B cell (primary cell): ENCODE measurements around the gene INSIG2. TPM values are rescaled to one million over a fixed set of nuclear protein-coding genes. Genes with fewer than 3 reads are reported as not detected.

Experiments
- ATAC-seq: fragments of 200-7000 bp; cut with Tn5 transposase; one replicate; pipeline ENCODE4 v1.10.0; 2021; ENCODE audit warnings: low read depth, mild to moderate bottlenecking, moderate number of reproducible peaks, moderate library complexity
- CTCF ChIA-PET: fragments of 350-600 bp; sonication (Branson Sonifier 250); formaldehyde crosslinking; loops from one replicate; lab custom pipeline; 2021; ENCODE audit warnings: antibody characterized with exemption, inconsistent platforms; lab: Charles Lee
- POLR2A ChIA-PET: fragments of 350-600 bp; sonication (Branson Sonifier 250); formaldehyde crosslinking; loops from one replicate; lab custom pipeline; 2021; ENCODE audit warnings: antibody characterized with exemption; lab: Charles Lee
- DNase-seq: peaks from one replicate; pipeline ENCODE4 v3.0.0; 2013
- H2AFZ ChIP-seq: 2 replicates; pipeline ENCODE4 v1.6.1; 2012; ENCODE audit warnings: mild to moderate bottlenecking, low read depth, low read length; ENCODE audit not compliant: insufficient read depth, poor library complexity, severe bottlenecking
- H3K27ac ChIP-seq, 2 donors: 1 replicate in 1 of 2; 2 replicates in 1 of 2; pipeline ENCODE4 v1.5.1; 2012 to 2013; ENCODE audit warnings: low read length in 2 of 2, mild to moderate bottlenecking in 2 of 2, moderate library complexity in 1 of 2
- H3K27me3 ChIP-seq, 4 experiments: fragments of 200-600 bp in 1 of 4; sonication (generic) in 1 of 4; replicated peaks in 1 of 4; 1 replicate in 2 of 4; 2 replicates in 2 of 4; pipeline versions ENCODE4 v1.6.1 to v1.7.0; 2013 to 2016; ENCODE audit warnings: low read length in 3 of 4, mild to moderate bottlenecking in 2 of 4, mixed read lengths in 1 of 4, moderate library complexity in 1 of 4; ENCODE audit not compliant: insufficient read depth in 4 of 4, control insufficient read depth in 3 of 4; ENCODE audit errors: control extremely low read depth in 1 of 4
- H3K36me3 ChIP-seq, 2 experiments: replicated peaks in 1 of 2; 1 replicate in 1 of 2; 2 replicates in 1 of 2; pipeline versions ENCODE4 v1.6.1 to v1.7.1; 2013; ENCODE audit warnings: low read length in 1 of 2; ENCODE audit not compliant: insufficient read depth in 2 of 2, control insufficient read depth in 1 of 2; ENCODE audit errors: control extremely low read depth in 1 of 2, extremely low read depth in 1 of 2
- H3K4me1 ChIP-seq, 2 donors: fragments of 200-600 bp in 1 of 2; sonication (generic) in 1 of 2; 1 replicate in 1 of 2; 2 replicates in 1 of 2; pipeline versions ENCODE4 v1.5.1 to v1.6.1; 2013 to 2017; ENCODE audit warnings: low read length in 2 of 2; ENCODE audit not compliant: control insufficient read depth in 2 of 2, insufficient read depth in 2 of 2
- H3K4me2 ChIP-seq: replicated peaks from 2 replicates; pipeline ENCODE3; 2012; ENCODE audit warnings: mild to moderate bottlenecking, low read depth, low read length; ENCODE audit not compliant: poor library complexity, severe bottlenecking
- H3K4me3 ChIP-seq, 5 experiments: fragments of 200-600 bp in 1 of 5; sonication (generic) in 1 of 5; 1 replicate in 3 of 5; 2 replicates in 2 of 5; pipeline versions ENCODE4 v1.5.1 to v1.7.0; 2011 to 2016; ENCODE audit warnings: low read length in 4 of 5, mild to moderate bottlenecking in 4 of 5, low read depth in 2 of 5, control low read depth in 1 of 5, moderate library complexity in 1 of 5; ENCODE audit not compliant: insufficient read depth in 1 of 5; ENCODE audit errors: control extremely low read depth in 1 of 5, extremely low read depth in 1 of 5
- H3K79me2 ChIP-seq: fragments of 200-600 bp; sonication (generic); one replicate; pipeline ENCODE4 v1.6.0; 2016; ENCODE audit warnings: low read length; ENCODE audit not compliant: control insufficient read depth, insufficient read depth
- H3K9ac ChIP-seq: fragments of 200-600 bp; sonication (generic); 2 replicates; pipeline ENCODE4 v1.6.1; 2017; ENCODE audit warnings: mild to moderate bottlenecking, low read length, moderate library complexity
- H3K9me3 ChIP-seq, 3 donors: one replicate each; pipeline versions ENCODE4 v1.6.1 to v1.7.1; 2013; ENCODE audit warnings: low read length in 2 of 3; ENCODE audit not compliant: control insufficient read depth in 2 of 3, insufficient read depth in 1 of 3; ENCODE audit errors: control extremely low read depth in 1 of 3
- H4K20me1 ChIP-seq: 2 replicates; pipeline ENCODE4 v1.6.0; 2012; ENCODE audit warnings: mild to moderate bottlenecking, low read length; ENCODE audit not compliant: insufficient read depth, control insufficient read depth, poor library complexity, severe bottlenecking
- H3K27ac Mint-ChIP-seq: one replicate; pipeline ENCODE4 v1.8.0; 2021; ENCODE audit warnings: mixed read lengths
- H3K27me3 Mint-ChIP-seq: one replicate; pipeline ENCODE4 v1.8.0; 2021; ENCODE audit warnings: mixed read lengths
- H3K4me1 Mint-ChIP-seq: one replicate; pipeline ENCODE4 v1.8.0; 2021; ENCODE audit warnings: mixed read lengths
- H3K4me3 Mint-ChIP-seq: one replicate; pipeline ENCODE4 v1.8.0; 2021; ENCODE audit warnings: mixed read lengths
- H3K9me3 Mint-ChIP-seq: one replicate; pipeline ENCODE4 v1.8.0; 2022; ENCODE audit warnings: mixed read lengths; ENCODE audit not compliant: insufficient read depth
- CTCF ChIP-seq: fragments of 200-600 bp; IDR thresholded peaks from one replicate; pipeline ENCODE4 v1.8.0; 2022; ENCODE audit warnings: antibody characterized with exemption, mild to moderate bottlenecking
- EZH2 ChIP-seq: IDR thresholded peaks from 2 replicates; pipeline ENCODE4 v1.6.1; 2012; ENCODE audit warnings: borderline replicate concordance, low read depth, mild to moderate bottlenecking, moderate library complexity, low read length; ENCODE audit not compliant: insufficient read depth, poor library complexity, severe bottlenecking
- WGBS: methylation state at CpG from one replicate; pipeline ENCODE4 v1.1.5; 2013; ENCODE audit warnings: missing lambda C conversion rate; ENCODE audit not compliant: insufficient coverage; 5-methylcytosine and 5-hydroxymethylcytosine counted together
- intact Hi-C: fragments of 100-400 bp; cut with micrococcal nuclease; formaldehyde crosslinking; loops from one replicate; pipeline ENCODE4 v1.10.0; 2022
- polyA plus RNA-seq: library from polyadenylated mRNA; depleted of rRNA; stranded (reverse); fragments of >200 nt; gene quantifications from 2 replicates; pipeline ENCODE4 v1.2.3, GENCODE V29; 2012
- total RNA-seq, 2 donors: library from RNA; stranded (reverse); fragments of 120-200 nt in 1 of 2; gene quantifications; 1 replicate in 1 of 2; 2 replicates in 1 of 2; pipeline versions ENCODE4 v1.2.3 to v1.2.4, GENCODE V29; 2013 to 2022

Gene INSIG2
- total and polyA plus RNA-seq, 2 donors (not counting 1 experiment from before 2014, with no cell fraction given) = 14.2 to 29.5 TPM

DNA sequence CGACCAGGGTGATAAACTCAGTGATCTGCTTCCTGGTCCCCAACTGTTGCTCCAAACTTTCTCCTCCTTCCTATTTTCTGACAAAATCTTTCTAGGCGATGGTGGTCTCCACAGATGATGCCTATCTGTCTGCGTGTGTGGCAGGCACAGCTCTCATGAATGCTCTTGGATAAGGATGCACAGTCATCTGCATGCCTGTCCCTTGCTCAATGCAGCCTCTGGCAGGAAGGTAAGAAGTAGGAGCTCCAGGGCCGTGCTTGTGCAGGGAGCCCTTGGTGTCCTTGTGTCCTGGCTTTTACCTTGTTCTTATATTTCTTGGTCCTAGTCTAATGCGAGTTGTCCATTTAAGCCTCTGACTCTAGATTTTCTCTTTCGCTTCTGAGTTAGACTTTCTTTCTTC, 57.5 kb downstream of the INSIG2 start:
- Mint-ChIP-seq H3K27ac (no peak overlapping the region), H3K4me1 (no peaks in the 10 kb centered on the region), H3K27me3 (peaks cover 34% of the 10 kb centered on the region), H3K4me3 (no peak overlapping the region), H3K9me3 (no peaks in the 10 kb centered on the region)
- Histone ChIP-seq H3K27ac (no peak overlapping the region), H3K4me1 (no peaks in the 10 kb centered on the region), H3K4me3 (no peak overlapping the region), H3K27me3 (peaks cover 0 to 8% (median 2%) of the 10 kb centered on the region in 4 experiments), H4K20me1 (no peaks in the 10 kb centered on the region), H3K79me2 (no peaks in the 10 kb centered on the region), H3K36me3 (no peaks in the 10 kb centered on the region), H3K4me2 (no peak overlapping the region), H3K9ac (no peak overlapping the region), H2AFZ (no peak overlapping the region), H3K9me3 (no peaks in the 10 kb centered on the region)
- no peak for DNase-seq
- WGBS = 87% methylated on average over 5 of the region's 6 CpGs
- ChIA-PET POLR2A (no interaction called here), CTCF (no interaction called here)
- ATAC-seq = no peak
- TF ChIP-seq CTCF (no peak), EZH2 (no peak)
- intact Hi-C loops = no loop called here

DNA sequence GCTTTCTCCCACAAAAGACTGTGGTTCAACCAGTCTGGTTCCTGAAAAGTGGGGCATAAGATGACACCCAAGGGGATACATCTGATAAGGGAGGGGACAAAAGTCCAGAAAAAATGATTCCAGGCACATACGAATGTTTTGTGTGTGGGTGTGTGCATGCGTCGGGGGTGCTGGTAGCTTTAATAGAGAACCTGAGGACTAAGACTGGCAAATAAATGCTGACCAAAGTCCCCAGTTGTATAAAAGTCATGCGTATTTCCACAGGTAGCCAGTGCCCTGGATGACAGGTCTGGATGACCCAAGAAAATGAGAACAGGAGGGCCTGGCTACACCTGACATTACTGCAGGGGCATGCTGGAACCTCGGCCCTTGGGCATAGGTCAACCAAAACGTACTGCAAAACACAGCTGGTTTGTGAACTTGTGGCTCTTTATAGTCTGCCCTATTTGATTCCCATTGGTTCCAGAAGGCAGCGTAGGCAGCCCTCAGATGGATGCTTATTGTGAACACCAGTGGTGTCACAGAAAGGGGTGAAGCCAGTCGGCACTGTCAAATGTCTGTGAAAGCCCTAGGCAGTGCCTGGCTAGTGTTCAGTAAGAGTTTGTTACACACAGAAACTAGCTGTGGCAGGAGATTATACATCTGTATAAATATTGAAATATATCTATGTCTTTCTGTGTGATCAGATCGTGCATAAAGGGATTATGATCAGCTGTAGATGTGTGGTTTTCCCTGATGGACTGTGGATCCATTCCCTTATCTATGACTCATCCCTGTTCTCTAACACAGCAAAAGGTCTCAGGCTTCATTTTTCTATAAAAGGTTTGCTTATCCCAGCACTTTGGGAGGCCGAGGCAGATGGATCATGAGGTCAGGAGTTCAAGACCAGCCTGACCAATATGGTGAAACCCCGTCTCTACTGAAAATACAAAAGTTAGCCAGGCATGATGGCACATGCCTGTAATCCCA, 58.3 kb downstream of the INSIG2 start:
- Mint-ChIP-seq H3K27me3 (peaks cover 34% of the 10 kb centered on the region), H3K4me3 (no peak overlapping the region), H3K9me3 (no peaks in the 10 kb centered on the region), H3K4me1 (no peaks in the 10 kb centered on the region), H3K27ac (no peak overlapping the region)
- Histone ChIP-seq H3K4me1 (no peaks in the 10 kb centered on the region), H3K9ac (no peak overlapping the region), H3K4me3 (no peak overlapping the region), H2AFZ (no peak overlapping the region), H3K4me2 (no peak overlapping the region), H3K79me2 (no peaks in the 10 kb centered on the region), H3K27ac (no peak overlapping the region), H3K9me3 (no peaks in the 10 kb centered on the region), H4K20me1 (no peaks in the 10 kb centered on the region), H3K36me3 (no peaks in the 10 kb centered on the region), H3K27me3 (peaks cover 0 to 8% (median 2%) of the 10 kb centered on the region in 4 experiments)
- DNase-seq (no peak), ATAC-seq (no peak)
- ChIA-PET CTCF (interaction anchor here (1.0 kb wide), 1 partner anchor 99 kb away, joined by 5 read pairs; no protein-coding TSS in a partner anchor), POLR2A (no interaction called here)
- TF ChIP-seq EZH2 (no peak), CTCF (no peak)
- 96% methylated on average over 9 of the region's 11 CpGs for WGBS
- intact Hi-C loops = no loop called here
